ENCODE measurements around the gene SRCAP. TPM values are rescaled to one million over a fixed set of nuclear protein-coding genes. Genes with fewer than 3 reads are reported as not detected.
A peak's percentile ranks its signal among the peaks of the same experiment; 100 is the strongest.

Gene SRCAP
- total RNA-seq (2021; fragmentation: NEBNext Ultra II Directional; extraction: Animal tissue kit (Norgen Biotek cat#: 25700)) (54.3 and 58.7 TPM in 2 replicates), polyA plus RNA-seq (2011; rRNA removed) (5.5 and 9.5 TPM in 2 replicates), polyA minus RNA-seq (2011; rRNA and poly(A)+ RNA removed) (11.7 and 17.0 TPM in 2 replicates)
- polyA plus RNA-seq (2011; cell fraction: cytosol; rRNA removed), result 2.4 TPM
- polyA plus RNA-seq (2011; cell fraction: nucleus; rRNA removed), result 16.9 TPM
- 12.7 to 20.6 TPM (median 16.9 TPM) in 4 replicates for polyA plus RNA-seq (2012, experiment 1 of 2)
- polyA plus RNA-seq (2012, experiment 2 of 2), result 8.1 TPM
- polyA plus RNA-seq (2013, experiment 1 of 2), result 18.2 TPM
- 16.0 TPM for polyA plus RNA-seq (2013, experiment 2 of 2)
- 19.4 TPM for polyA minus RNA-seq (2011; cell fraction: cytosol; rRNA and poly(A)+ RNA removed)
- 27.4 TPM for polyA minus RNA-seq (2011; cell fraction: nucleus; rRNA and poly(A)+ RNA removed)
- long read RNA-seq, experiment 1, partial matches to known transcripts, result 2 of 3 reads
- long read RNA-seq, experiment 1, other reads (novel, unspliced or antisense), result 1 of 3 reads
- long read RNA-seq, experiment 2, result 0 reads

DNA sequence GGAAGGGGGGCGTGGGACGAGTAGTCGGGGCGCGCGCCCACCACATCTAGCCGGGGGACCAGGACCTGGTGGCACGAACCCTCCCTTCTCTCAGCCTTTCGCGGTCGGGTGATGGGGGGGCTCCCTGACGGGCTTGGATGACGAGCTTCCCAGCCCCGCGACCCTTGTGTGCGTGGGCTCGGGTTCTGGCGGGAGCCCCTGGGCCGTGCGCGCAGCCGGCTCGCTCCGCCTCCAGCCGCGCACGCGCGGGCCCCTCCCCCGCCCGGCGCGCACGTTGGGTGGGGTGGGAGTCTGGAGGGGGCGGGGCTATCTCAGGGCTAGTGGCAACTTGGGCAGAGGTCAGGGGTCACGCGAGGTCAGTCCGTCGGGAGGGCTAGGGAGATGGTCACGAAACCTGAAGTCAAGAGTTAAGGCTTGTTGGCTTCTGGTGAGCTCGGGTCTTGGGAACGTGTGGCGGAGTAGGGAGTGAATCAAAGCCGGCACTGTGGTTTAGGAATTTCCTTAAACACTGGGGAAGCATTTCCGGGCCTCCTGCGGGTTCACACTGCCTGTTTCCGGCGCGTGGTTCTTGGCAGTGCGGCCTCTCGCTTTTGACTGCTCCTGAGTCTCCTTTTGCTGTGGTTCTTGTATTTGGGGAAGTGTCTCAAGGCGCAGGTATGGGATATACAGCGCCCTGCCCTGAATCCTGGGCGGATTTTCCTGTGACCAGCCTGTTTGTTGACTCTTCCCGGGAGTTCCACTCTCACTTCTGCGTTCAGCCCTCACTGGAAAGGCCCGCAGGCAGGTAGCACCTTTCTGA, at the start of gene SRCAP:
TSS of gene SRCAP (plus strand) at position 356 of the 799 bp plus-strand sequence. CDS start 1,654 bp downstream, outside the sequence.
- Histone ChIP-seq H3K14ac (ENCODE audit: insufficient read length) (peak within 1 kb of the TSS; percentile 13), H3K18ac (ENCODE audit: extremely low read depth, low read length) (peak within 1 kb of the TSS; percentile 100), H3K79me2 (ENCODE audit: control insufficient read depth in 1 of 2, insufficient read depth in 2 of 2, low read length in 2 of 2) (peaks cover 0 to 27% of the 10 kb centered on the region in 2 experiments; a peak in 3 of 4 replicates), H3K9ac (replicated peaks in 1 of 4; ENCODE audit: extremely low read depth in 1 of 4, low read depth in 3 of 4, low read length in 3 of 4) (peak within 1 kb of the TSS; percentile 94 to 99 (median 98)), H3K27ac (ENCODE audit: low read depth, low read length) (peak within 1 kb of the TSS; percentile 100), H3K23ac (ENCODE audit: insufficient read length) (no peak within 1 kb of the TSS), H2BK12ac (ENCODE audit: low read depth, low read length) (peak within 1 kb of the TSS; percentile 99), H2BK15ac (ENCODE audit: low read length) (peak within 1 kb of the TSS; percentile 98; the same call in 1 of the 2 replicates), H2AK5ac (ENCODE audit: low read depth, low read length) (no peak within 1 kb of the TSS), H3K23me2 (ENCODE audit: low read depth, low read length) (peaks cover 5% of the 10 kb centered on the region), H3K56ac (replicated peaks; ENCODE audit: insufficient read length, low read depth, low read length) (peak within 1 kb of the TSS; percentile 100), H3K27me3 (replicated peaks in 1 of 4; ENCODE audit: control insufficient read depth in 3 of 4, extremely low read depth in 1 of 4, insufficient read depth in 3 of 4, low read length in 3 of 4) (peaks cover 10 to 29% (median 20%) of the 10 kb centered on the region in 4 experiments), H3K36me3 (ENCODE audit: control insufficient read depth in 2 of 4, insufficient read depth in 4 of 4, low read length in 3 of 4) (peaks cover 10 to 21% (median 17%) of the 10 kb centered on the region in 4 experiments; a peak in 7 of 8 replicates), H3K9me3 (ENCODE audit: insufficient read depth in 2 of 2, low read depth in 1 of 2, low read length in 1 of 2) (no peaks in the 10 kb centered on the region), H3K4me3 (ENCODE audit: extremely low read depth in 1 of 4, insufficient read depth in 2 of 4, low read depth in 3 of 4, low read length in 4 of 4) (peak within 1 kb of the TSS; percentile 72 to 97 (median 86)), H2BK20ac (ENCODE audit: low read length) (no peak within 1 kb of the TSS), H2AFZ (ENCODE audit: low read length) (no peak within 1 kb of the TSS; the same call in 1 of the 2 replicates), H4K5ac (ENCODE audit: insufficient read length, low read depth, low read length) (peak within 1 kb of the TSS; percentile 99), H2BK5ac (ENCODE audit: low read depth, low read length) (peak within 1 kb of the TSS; percentile 100), H4K20me1 (replicated peaks in 1 of 2; ENCODE audit: control insufficient read depth in 1 of 2, insufficient read depth in 2 of 2, low read length in 2 of 2) (peaks cover 5 to 17% of the 10 kb centered on the region in 2 experiments), H3K4me1 (replicated peaks in 1 of 4; ENCODE audit: control insufficient read depth in 3 of 4, insufficient read depth in 4 of 4, low read length in 3 of 4) (peaks cover 0 to 4% (median 3%) of the 10 kb centered on the region in 4 experiments; a peak in 5 of 7 replicates), H3K4ac (replicated peaks; ENCODE audit: insufficient read length, low read depth, low read length) (peak within 1 kb of the TSS; percentile 100), H3K4me2 (ENCODE audit: insufficient read depth in 1 of 2, low read depth in 2 of 2, low read length in 2 of 2) (peak within 1 kb of the TSS; percentile 76 to 77), H4K8ac (ENCODE audit: extremely low read depth, insufficient read depth, low read length) (peak within 1 kb of the TSS; percentile 100), H2BK120ac (replicated peaks; ENCODE audit: low read depth, low read length) (peak within 1 kb of the TSS; percentile 85), H3K79me1 (ENCODE audit: low read depth, low read length) (peaks cover 6% of the 10 kb centered on the region; the same call in 1 of the 2 replicates), H4K91ac (replicated peaks; ENCODE audit: insufficient read length, low read length) (peak within 1 kb of the TSS; percentile 100)
- CTCF ChIA-PET (ENCODE audit: partially characterized antibody), result interaction anchor here (0.5 to 0.6 kb wide), 2 partner anchors 42 to 289 kb away, joined by 3 to 4 read pairs; no protein-coding TSS in a partner anchor
- peak in 1 of 2 experiments; percentile 89 for DNase-seq (ENCODE audit: low read depth in 1 of 2, low spot score in 2 of 2)
- WGBS, 2 experiments (ENCODE audit: extremely low coverage in 1 of 2, insufficient coverage in 1 of 2, insufficient read length in 1 of 2, insufficient replicate concordance in 2 of 2, low coverage in 1 of 2, low lambda C conversion rate in 2 of 2, missing lambda C conversion rate in 1 of 2), result 10% methylated on average over 25 of the region's 57 CpGs; no CpG with 5 or more reads in 1 of the 2 experiments
- FAIRE-seq, result no peak
- POLR2A ChIA-PET (ENCODE audit: partially characterized antibody), result interaction anchor here (0.6 to 4.7 kb wide), 9 partner anchors 12 to 344 kb away, joined by 3 to 26 read pairs (median 6); partner anchors contain the start of genes CD2BP2, FBRS and PHKG2
- TF ChIP-seq RFX5 (IDR thresholded peaks at IDR 0.05; ENCODE audit: borderline replicate concordance, low read depth, low read length), result no peak

Data from H1 (cell line).